Muscle layer of colon (tissue), 2 donors: ENCODE data around the gene NEDD4.
"Not testable (repeated sequence)": the region's sequence is repeated elsewhere in the genome, so short reads cannot be mapped to it uniquely, and the experiment has no call there.

Experiments
- H3K27ac ChIP-seq: one replicate; pipeline ENCODE4 v1.7.0; 2013; ENCODE audit warnings: low read depth, mild to moderate bottlenecking, low read length, moderate library complexity
- H3K27me3 ChIP-seq, 2 donors: one replicate each; pipeline ENCODE4 v1.7.0; 2013; ENCODE audit warnings: low read length in 2 of 2, mild to moderate bottlenecking in 2 of 2; ENCODE audit not compliant: insufficient read depth in 2 of 2, control insufficient read depth in 1 of 2
- H3K36me3 ChIP-seq: one replicate; pipeline ENCODE4 v1.7.0; 2013; ENCODE audit warnings: mild to moderate bottlenecking, low read length; ENCODE audit not compliant: insufficient read depth
- H3K4me1 ChIP-seq: one replicate; pipeline ENCODE4 v1.7.0; 2013; ENCODE audit warnings: mild to moderate bottlenecking, low read length; ENCODE audit not compliant: insufficient read depth
- H3K4me3 ChIP-seq, 2 donors: one replicate each; pipeline ENCODE4 v1.7.0; 2013; ENCODE audit warnings: low read length in 2 of 2, low read depth in 1 of 2, mild to moderate bottlenecking in 1 of 2, moderate library complexity in 1 of 2
- H3K9ac ChIP-seq: one replicate; pipeline ENCODE4 v1.7.0; 2013; ENCODE audit warnings: low read length
- H3K9me3 ChIP-seq: one replicate; pipeline ENCODE4 v1.7.0; 2013; ENCODE audit warnings: mild to moderate bottlenecking, low read length
- donor health status: abdominal sarcoma.
- donor health status: Adenocarcinoma of cecum.

Gene NEDD4

GRCh38 chr15:55853134-55853533 is 140.3 kb downstream of the NEDD4 start:
- Histone ChIP-seq H3K27ac (no peak overlapping the region), H3K36me3 (peaks cover 17% of the 10 kb centered on the region), H3K9ac (no peak overlapping the region), H3K4me1 (no peaks in the 10 kb centered on the region), H3K9me3 (no peaks in the 10 kb centered on the region), H3K27me3 (no peaks in the 10 kb centered on the region), H3K4me3 (no peak overlapping the region)

DNA sequence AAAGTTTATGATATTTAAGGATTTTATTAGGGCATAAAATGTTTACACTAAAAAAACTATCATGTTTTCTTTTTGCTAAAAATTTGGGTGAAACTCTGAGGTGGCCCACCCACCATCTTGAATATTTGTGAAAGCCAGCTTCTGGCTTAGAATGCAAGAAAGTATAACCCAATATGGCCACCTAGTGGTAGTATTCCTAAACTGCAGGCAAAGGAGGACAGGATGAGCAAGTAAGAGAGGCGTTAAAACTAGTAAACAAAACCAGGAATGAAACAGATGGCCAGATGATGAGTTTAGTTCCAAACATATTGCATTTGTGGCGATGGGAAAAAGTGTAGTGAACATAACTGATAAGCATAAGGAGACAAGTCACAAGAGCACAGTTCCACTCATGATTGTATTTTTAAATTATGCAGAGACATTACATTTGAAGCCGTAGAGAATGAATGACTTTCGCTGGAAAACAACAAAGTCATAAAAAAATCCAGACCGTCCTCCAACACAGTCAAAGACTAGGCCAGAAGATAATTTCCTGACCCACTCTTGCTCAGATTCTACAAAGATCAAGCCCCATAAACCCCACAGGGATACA is 147.2 kb downstream of the NEDD4 start:
- no peak overlapping the region for H3K9ac ChIP-seq
- no peaks in the 10 kb centered on the region for H3K4me1 ChIP-seq
- no peak overlapping the region for H3K27ac ChIP-seq
- H3K27me3 ChIP-seq: no peaks in the 10 kb centered on the region
- peaks cover 2% of the 10 kb centered on the region for H3K36me3 ChIP-seq
- no peaks in the 10 kb centered on the region for H3K9me3 ChIP-seq
- H3K4me3 ChIP-seq: no peak overlapping the region

GRCh38 chr15:55842897-55843296 is 150.5 kb downstream of the NEDD4 start:
- H3K27me3 ChIP-seq, H3K4me1 ChIP-seq, H3K9me3 ChIP-seq, H3K4me3 ChIP-seq, H3K9ac ChIP-seq, H3K27ac ChIP-seq: not testable (repeated sequence)
- H3K36me3 ChIP-seq: peaks cover 13% of the 10 kb centered on the region

- no peaks in the 10 kb centered on the region for H3K4me1 ChIP-seq
- H3K36me3 ChIP-seq: peaks cover 16% of the 10 kb centered on the region
- no peaks in the 10 kb centered on the region for H3K27me3 ChIP-seq
- no peak overlapping the region for H3K9ac ChIP-seq
- no peak overlapping the region for H3K27ac ChIP-seq
- H3K9me3 ChIP-seq: no peaks in the 10 kb centered on the region
- H3K4me3 ChIP-seq: no peak overlapping the region
Measured at GRCh38 chr15:55835866-55836265, 157.5 kb downstream of the NEDD4 start.

DNA sequence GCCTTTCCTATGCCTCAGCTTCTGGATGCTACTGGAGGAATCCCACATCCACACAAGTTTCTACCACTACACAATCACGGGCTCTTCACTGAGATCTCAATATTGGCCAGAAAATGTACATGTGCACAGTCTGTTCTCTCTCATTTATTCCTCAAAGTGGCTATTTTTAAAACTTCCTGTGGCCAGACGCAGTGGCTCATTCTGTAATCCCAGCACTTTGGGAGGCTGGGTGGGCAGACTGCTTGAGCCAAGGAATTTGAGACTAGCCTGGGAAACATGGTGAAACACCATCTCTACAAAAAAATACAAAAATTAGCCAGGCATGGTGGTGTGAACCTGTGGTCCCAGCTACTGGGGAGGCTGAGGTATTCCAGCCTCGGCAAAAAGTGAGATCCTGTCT is 159.1 kb downstream of the NEDD4 start:
- peaks cover 9% of the 10 kb centered on the region for H3K36me3 ChIP-seq
- no peaks in the 10 kb centered on the region for H3K27me3 ChIP-seq
- no peaks in the 10 kb centered on the region for H3K4me1 ChIP-seq
- no peak overlapping the region for H3K27ac ChIP-seq
- no peaks in the 10 kb centered on the region for H3K9me3 ChIP-seq
- no peak overlapping the region for H3K9ac ChIP-seq
- H3K4me3 ChIP-seq: no peak overlapping the region

GRCh38 chr15:55829826-55830225 is 163.6 kb downstream of the NEDD4 start:
- Histone ChIP-seq H3K27me3 (no peaks in the 10 kb centered on the region), H3K4me3 (no peak overlapping the region), H3K9me3 (no peaks in the 10 kb centered on the region), H3K27ac (no peak overlapping the region), H3K36me3 (peaks cover 9% of the 10 kb centered on the region), H3K9ac (no peak overlapping the region), H3K4me1 (no peaks in the 10 kb centered on the region)

DNA sequence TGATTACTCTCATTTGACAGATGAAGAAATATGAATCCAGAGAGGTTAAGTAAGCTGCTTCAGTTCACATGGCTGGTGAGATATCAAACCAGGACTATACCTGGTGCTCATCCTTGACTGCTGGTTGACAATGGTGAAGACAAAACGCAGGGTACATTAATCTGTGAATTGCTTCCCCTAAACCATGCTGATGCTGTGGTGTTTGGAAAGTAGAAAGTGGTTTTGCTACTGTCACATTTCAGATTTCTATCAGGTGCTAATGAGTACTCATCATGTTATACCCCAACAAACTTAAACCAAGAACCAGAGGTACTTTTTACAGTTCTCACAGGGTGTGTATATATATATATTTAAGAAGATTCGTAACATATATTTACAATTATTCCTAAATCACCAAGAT is 165.5 kb downstream of the NEDD4 start:
- Histone ChIP-seq H3K4me3 (no peak overlapping the region), H3K27ac (no peak overlapping the region), H3K36me3 (peaks cover 9% of the 10 kb centered on the region), H3K4me1 (peaks cover 15% of the 10 kb centered on the region), H3K9ac (no peak overlapping the region), H3K9me3 (no peaks in the 10 kb centered on the region), H3K27me3 (no peaks in the 10 kb centered on the region)

DNA sequence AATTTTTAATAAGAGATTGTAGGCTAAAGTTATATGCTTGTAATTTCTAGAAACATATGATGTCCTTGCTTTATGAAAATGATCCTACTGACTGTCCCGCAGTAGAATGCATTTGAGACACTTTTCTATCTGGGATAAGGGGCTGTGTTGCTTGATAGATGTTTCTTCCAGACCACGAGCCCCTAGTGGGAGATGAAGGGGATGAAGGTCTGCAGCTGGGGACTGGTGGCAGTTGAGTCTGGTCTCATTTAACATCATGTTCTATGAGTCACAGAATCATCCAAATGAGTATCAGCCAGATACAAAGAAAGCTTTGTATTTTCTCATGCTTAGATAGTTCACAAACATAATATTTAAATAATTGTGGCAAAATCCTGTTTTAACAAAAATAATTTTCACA is 166.2 kb downstream of the NEDD4 start:
- Histone ChIP-seq H3K9me3 (no peaks in the 10 kb centered on the region), H3K9ac (no peak overlapping the region), H3K27ac (no peak overlapping the region), H3K36me3 (peaks cover 6% of the 10 kb centered on the region), H3K4me1 (peaks cover 17% of the 10 kb centered on the region), H3K27me3 (no peaks in the 10 kb centered on the region), H3K4me3 (no peak overlapping the region)

DNA sequence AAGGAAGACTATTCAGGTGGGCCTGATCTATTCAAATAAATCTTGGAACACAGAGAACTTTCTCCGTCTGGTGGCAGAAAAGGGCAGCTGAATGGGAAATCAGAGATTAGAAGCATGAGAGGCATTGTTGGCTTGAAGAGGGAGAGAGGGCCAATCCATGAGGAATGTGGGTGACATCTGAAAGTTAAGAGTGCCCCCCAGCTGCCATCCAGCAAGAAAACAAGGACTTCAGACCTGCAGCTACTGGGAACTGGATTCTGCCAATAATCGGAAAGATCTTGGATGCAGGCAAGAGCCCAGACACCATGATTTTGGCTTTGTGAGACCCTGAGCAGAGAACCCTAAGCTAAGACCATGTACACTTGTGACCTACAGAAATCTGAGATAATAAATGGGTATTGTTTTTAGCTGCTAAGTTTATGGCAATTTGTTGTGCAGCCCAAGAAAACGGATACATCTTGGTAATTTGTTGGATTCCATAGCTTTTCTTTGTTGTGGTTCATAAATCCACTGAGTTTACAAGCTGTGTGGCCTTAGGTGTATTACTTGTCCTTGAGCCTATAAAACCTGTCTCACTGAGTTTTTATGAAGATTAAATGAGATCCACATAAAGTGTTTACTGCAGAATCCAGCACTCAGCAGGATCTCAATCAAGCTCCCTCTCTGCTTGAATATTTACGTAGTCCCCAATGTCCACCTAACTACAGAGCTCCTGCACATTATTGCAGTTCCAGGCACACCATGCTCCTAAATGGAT is 168.4 kb downstream of the NEDD4 start:
- Histone ChIP-seq H3K9me3 (no peaks in the 10 kb centered on the region), H3K4me3 (no peak overlapping the region), H3K27ac (no peak overlapping the region), H3K27me3 (no peaks in the 10 kb centered on the region), H3K4me1 (peaks cover 17% of the 10 kb centered on the region), H3K36me3 (no peaks in the 10 kb centered on the region), H3K9ac (no peak overlapping the region)

DNA sequence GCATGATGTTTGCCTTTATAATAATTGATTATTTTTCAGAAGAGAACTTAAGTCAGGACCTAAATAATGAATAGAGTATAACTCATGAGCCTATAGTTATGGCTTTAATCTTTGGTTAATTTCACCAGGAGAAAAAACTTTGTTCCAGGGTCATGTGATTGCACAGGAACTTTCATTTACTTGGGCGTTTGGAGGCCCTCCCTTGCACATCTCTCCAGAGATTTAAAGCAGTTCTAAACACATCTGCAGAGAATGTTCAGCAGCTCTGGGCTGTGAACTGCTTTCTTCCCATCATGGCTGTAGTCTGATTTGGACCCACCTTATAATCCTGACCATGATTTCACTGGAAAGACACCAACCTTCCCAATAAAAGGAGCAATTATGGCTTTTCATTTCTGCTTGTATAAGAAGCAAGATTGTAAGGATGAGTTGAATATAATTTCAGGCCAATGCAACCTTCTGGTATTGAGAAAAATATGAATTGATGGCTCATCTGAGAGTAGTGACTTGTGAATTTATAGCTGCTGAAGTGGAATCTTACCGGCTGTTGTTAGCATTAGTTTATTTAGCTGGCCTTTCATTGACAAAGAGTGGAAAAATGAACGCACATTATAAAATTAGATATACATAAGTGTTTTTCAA is 169.6 kb downstream of the NEDD4 start:
- Histone ChIP-seq H3K9me3 (no peaks in the 10 kb centered on the region), H3K27ac (no peak overlapping the region), H3K27me3 (no peaks in the 10 kb centered on the region), H3K4me1 (peaks cover 17% of the 10 kb centered on the region), H3K4me3 (no peak overlapping the region), H3K9ac (no peak overlapping the region), H3K36me3 (no peaks in the 10 kb centered on the region)

DNA sequence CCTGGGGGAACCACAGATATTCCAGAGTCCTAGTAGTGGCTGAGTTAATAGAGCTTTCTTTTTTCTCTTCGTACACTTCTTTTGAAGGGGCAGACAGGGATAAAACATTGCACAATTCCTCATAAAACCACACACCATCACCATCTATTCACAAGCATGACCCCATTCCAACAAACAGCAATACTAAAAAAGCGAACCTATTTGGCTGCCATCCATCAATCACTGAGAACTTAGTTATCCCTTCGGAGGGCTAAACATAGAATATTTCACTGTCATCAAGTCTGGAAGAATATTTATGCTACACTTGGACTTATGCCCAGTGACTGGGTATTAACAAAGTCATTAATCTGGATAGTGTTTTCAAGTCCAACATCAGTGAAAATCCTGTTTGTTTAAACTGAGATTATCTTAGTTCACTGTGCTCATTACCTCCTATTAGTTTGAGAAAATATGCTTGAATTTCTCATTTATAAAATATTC is 170.2 kb downstream of the NEDD4 start:
- H3K4me3 ChIP-seq: no peak overlapping the region
- H3K27ac ChIP-seq: peak overlapping the region; percentile 29
- H3K4me1 ChIP-seq: peaks cover 17% of the 10 kb centered on the region
- H3K9ac ChIP-seq: no peak overlapping the region
- no peaks in the 10 kb centered on the region for H3K9me3 ChIP-seq
- no peaks in the 10 kb centered on the region for H3K36me3 ChIP-seq
- no peaks in the 10 kb centered on the region for H3K27me3 ChIP-seq
